Activated effector memory CD4-positive, alpha-beta T cell treated with anti-CD3 and anti-CD28 coated beads, Interleukin-2, amount 50 U/mL, for 16 hours (primary cell): ENCODE data around the gene ZNF296.
A peak's percentile ranks its signal among the peaks of the same experiment; 100 is the strongest.
"Not testable (repeated sequence)": the region's sequence is repeated elsewhere in the genome, so short reads cannot be mapped to it uniquely, and the experiment has no call there.

Experiments used
- DNase-seq: peaks from one replicate; pipeline ENCODE4 v3.0.0-alpha.2; 2020

The ZNF296 gene

DNA sequence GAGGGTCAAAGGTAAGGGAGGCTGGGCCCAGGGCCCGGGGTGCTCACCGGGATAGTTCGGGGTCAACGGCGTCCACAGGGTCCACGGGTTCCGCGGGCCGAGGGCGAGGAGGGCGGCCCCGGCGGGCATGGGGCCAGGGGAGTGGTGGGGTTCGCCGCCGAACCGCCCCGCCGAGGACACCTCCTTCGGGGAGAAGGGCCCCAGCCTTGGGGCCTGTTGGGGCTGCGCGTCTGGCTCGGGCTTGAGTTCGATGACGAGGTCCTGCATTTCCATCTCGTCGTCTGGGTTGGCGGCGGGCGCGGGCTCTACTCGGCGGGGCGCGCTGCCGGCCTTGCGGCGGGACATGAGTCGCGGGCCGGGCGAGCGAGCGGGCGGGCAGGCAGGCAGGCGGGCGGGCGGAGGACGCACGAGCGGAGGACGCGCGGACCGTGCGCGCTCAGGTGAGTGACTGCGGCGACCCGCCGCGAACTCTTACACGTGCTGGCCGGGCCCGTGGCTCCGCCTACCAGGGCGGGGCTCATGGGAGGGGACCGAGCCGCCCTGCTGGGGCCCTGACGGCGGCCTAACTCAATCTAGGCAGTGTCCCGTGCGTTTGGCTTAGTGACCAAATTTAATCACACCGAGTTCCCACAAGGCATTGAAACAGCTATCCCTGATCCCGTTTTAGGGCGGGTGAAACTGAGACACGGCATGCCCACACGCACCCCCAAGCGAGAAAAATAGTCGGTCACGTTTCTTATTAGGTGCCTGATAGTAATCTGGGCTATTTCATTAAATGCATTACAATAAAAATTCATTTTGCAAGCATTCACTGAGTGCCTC, at the start of gene ZNF296:
ZNF296 (minus strand) TSS at position 450 of the 822 bp plus-strand sequence; CDS start at position 345, 105 bp downstream.
- DNase-seq, result peak; percentile 93

DNA sequence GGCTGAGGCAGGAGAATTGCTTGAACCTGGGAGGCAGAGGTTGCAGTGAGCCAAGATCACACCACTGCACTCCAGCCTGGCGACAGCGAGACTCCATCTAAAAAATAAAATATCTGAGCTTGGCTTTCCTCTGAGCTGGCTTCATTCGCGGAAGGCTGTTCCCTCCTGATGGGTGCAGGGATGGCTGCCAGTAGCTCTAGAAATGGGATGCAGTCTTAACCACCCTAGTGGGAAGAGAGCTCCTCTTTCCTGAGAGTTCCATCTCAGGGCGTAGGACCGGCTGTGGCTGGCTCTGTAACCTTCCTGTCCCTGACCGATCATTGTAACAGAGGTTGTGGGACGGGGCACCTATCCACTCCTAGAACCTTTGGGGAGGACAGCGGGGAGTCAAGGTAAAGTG, 49.1 kb upstream of the ZNF296 start:
- DNase-seq, result no peak

DNA sequence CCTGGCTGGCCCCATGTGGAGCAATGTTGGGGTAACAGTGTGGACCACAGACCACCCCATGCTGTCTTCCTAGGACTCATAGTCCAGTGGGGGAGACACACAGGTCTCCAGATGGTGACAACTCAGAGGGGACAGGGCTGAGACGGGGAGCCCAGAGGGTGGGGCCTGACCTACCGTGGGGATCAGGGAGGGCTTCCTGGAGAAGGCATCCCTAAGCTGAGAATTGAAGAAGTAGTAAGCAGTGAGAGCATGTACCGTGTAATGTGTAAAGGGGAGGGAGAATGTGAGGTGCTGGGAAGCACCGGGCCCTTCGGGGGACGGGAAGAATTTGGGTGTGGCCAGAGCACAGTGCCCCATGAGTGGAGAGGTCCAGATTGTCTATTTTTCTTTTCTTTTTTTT, 47.7 kb upstream of the ZNF296 start:
- DNase-seq, result no peak

DNA sequence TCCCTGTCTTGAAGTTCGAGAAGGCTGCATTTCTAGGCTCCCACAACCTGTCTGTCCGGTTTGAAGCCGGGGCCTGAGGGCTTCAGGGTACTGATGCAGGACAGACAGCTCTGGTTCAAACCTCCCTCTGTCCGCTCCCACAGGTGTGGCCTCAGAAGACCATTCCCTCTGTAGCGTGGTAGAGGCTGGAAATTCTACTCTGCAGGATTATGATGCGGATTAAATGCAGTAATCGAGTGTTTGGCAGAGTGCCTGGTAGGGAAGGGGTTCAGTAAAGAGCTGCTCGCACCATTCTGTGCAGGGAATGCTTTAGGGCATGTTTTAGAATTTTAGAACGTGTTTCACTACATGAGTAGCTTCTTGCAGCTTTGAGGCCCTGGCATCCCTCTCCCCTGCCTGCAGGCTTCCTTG, 47.2 kb upstream of the ZNF296 start:
- DNase-seq, result no peak

DNA sequence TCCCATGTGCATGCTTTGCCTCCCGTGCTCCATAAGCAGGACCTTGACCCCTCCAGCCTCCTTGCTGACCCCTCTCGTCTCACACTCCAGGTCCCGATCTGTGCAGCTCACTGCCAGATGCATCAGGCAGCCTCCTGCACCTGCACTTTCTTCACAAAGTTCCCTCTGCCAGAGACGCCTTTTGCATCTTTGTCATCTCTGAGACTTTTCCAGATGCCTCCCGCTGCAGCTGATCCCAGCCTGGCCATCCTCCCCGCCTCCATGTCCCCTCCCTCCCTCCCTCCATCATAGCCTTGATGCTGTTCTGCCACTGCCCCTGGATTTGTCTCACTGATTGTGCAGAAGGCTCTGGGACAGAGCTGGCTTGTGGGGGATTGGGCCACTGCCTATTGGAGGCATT, 46.6 kb upstream of the ZNF296 start:
- DNase-seq, result no peak

DNA sequence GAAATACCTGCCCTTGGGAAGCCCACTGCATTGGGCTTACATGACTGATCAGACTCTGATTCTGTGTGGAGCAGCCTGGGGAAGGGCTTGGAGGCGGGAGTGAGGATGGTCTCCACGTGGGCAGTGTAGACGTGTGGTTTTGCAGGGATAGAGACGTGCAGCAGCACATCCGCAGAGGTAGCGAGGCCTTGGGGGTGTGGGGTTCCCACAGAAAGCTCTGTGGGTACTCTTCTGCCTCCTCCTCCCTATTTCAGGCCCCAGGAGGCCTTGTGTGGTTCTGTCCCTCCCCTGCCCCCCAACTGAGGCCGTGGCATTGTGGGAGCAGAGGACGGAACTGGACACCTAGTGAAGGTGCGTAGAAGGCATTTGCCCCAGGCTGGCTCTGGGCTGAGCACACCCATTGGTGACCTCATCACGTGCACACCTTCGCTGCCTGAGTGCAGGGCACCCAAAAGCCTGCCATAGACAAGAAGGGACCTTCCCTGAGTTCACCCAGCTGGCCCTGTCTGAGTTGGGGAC, 45.6 kb upstream of the ZNF296 start:
- no peak for DNase-seq

DNA sequence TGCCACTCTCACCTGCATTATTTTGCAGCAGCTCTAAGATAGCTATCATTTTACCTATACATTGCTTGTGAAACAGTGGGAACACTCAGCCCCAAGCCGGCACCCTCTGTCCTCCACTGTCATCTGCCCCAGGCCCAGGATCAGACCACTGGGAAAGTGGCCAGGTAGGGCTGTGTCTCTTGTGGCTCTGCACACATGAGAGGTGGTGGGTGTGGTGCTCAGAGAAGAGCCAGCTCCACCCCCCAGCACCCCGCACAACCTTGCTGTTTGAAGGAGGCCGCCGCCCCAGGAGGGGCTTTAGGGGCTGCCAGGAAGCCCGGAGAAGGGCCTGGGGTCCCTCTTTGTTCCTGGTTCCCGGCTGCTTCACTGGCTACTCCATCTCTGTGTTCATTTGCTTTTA, 43.3 kb upstream of the ZNF296 start:
- DNase-seq, result no peak

DNA sequence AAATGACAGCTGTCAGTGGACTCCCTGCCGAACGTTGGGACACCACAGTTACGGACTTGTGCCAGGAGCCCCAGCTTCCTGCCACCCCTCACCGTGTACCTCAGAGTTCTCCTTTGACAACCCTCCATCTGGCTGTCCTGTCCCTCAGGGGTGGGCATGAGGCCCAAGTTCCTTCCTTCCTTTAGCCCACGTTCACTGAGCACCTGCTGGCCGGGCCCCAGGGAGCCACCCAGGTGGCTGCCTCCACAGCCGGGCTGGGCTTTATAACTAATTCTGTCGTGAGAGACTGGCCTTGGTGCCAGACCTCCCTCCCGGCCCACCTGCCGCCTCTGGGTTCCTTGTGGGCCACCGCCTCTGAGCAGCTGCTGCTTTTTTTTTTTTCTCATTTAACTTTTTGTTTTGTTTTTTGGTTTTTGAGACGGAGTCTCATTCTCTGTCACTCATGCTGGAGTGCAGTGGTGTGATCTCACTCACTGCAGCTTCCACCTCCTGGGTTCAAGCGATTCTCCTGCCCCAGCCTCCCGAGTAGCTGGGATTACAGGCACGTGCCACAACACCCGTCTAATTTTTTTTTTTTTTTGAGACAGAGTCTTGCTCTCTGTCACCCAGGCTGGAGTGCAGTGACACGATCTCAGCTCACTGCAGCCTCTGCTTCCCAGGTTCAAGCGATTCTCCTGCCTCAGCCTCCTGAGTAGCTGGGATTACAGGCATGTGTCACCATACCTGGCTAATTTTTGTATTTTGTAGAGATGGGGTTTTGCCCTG, 42.5 kb upstream of the ZNF296 start:
- not testable (repeated sequence) for DNase-seq

DNA sequence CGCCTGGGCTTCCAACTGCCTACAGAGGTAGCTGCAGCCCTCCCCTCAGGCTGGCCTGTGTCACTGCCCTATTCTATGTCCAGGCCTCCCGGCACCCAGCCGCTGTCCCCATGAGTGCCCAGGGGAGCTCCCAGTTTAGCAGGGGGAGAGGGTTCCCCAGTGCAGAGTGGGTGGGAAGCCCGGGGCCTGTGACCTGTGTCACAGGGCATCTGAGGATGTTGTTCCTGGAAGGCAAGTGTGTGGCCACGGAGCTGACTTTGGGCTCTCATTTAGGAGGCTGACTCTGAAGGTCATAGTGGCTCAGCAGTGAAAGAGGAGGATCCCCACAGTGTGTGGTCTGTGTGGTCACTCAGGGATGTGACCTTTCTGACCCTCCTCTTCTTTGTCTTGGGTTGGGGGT, 41.8 kb upstream of the ZNF296 start:
- no peak for DNase-seq

DNA sequence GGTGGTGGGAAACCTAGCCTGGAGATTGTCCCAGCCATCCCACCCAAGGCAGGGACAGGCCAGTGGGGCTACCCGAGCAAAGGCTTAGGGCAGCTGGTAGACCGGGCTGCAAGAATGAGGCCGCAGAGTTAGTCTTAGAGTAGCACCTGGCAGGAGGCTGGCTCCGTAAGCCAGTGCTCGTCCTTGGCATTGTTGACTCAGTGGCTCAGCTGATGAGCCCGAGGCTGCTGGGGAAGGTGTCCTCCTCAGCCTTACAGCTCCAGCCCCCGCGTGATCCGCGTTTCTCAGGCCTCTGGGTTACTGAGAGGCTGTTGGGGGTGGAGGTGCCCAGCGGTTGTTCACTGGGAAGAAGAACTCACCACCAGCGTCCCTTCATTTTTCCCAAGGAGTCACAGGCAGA, 41.4 kb upstream of the ZNF296 start:
- DNase-seq, result no peak

DNA sequence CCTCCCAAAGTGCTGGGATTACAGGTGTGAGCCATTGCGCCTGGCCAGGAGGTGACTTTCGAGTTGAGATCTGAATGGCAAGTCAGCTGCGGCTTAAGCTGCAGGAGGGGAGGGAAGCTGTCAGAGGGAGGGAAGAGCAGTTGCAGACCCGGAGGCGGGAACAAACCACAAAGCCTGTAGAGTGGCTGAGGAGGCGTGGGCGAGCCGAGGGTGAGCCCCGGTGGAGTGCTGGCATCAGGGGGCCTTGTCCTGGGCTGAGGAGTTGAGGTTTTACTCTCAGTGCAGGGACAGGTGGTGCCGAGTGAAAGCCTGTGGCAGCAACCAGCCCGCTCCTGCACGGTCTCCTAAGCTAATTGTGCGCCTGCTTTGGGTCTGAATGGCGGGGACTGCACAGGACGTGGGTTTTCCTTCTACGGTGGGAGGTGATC, 40.9 kb upstream of the ZNF296 start:
- DNase-seq, result peak; percentile 80

DNA sequence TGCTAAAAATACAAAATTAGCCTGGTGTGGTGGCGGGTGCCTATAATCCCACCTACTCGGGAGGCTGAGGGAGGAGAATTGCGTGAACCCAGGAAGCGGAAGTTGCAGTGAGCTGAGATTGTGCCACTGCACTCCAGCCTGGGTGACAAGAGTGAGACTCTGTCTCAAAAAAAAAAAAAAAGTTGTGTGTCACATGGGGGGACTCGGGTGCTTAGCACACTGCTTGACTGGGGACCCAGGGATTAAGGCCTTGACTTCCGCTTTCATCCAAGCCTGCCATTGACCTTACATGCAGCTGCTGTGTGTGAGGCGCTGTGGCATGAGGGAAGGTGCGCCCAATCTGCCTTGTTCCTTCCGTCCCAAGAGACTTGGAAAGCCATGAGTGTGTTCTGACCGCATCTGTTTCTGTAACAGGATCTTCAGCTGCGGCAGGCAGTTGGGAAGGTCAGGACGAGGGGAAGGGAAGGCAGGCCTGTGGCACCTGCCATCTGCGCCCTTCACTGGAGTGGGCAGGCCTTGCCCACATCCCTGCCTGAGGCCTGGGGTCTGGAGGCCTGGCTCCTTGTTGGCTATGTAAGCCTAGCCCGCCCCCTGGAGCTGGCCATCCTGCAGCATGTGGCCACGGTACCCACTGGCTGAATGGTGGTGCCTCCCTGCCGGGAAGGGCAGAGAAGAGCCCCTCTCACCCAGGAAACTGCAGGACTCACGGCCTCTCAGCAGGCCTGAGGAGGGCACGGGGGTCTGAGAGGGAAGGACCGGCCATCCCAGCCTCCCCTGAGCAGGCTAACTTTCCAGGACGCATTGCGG, 39.7 kb upstream of the ZNF296 start:
- DNase-seq, result no peak

DNA sequence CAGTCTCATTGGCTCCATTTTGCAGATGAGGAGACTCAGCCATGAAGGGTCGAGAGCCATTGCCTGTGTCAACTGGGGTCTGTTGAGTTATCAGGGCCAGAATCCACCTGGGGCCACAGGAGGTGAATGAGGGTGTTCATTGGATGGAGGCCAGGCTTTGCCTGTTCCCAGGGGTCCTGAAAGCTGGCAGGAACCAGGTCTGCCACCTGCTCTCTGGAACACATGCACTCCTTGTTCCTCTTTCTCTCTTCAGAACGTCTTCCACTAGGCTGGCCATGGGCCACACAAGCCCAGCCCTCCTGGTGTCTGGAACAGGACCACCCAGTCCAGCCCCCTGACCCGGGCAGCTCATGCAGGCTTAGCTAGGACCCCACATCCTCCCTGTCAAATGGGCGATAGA, 37.8 kb upstream of the ZNF296 start:
- no peak for DNase-seq

DNA sequence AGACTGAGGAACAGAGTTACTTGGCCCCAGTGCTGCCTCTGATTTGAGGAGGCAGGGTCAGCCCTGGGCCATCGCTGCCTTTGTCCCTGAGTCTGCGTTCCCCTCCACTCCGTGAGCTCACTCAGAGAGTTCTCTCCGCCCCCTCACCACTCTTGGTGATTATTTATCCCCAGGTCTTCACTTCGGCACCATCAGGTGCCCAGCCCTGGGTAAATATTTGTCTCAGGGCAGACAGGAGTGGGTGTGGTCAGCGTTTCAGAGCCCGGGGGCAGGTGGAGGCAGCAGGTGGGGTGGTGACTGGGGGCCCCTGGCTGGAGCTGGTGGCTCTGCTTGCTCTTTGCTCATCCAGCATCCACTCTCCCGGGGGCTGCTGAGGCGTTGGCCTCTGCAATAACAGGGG, 37.4 kb upstream of the ZNF296 start:
- DNase-seq, result no peak

DNA sequence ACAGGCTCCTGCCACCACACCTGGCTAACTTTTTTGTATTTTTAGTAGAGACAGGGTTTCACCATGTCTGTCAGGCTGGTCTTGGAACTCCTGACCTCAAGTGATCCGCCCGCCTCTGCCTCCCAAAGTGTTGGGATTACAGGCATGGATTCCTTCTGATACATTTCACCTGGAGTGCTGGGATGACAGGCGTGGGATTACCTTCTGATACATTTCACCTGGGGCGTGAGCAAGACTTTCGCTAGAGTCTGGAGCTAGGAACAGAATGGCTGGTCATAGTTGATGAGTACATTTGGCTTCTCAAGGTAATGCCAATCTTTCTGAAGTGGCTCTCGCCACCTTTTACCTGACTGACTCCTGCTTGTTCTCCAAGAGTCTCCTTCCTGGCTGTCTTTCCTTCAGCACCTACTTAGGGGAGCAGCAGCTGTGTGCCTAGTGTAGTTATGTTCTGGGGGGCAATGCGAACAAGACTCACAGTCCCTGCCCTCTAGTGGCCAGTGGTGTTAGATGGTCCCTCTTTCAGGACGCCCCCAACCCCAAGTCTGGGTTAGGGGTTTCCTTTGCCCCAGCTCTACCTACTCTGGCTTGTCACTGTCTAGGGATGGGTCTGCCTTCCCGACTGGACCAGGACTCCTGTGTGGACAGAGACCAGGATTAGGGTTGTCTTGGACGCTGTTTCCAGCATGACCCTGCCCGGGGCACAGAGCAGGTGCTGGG, 36.0 kb upstream of the ZNF296 start:
- no peak for DNase-seq

DNA sequence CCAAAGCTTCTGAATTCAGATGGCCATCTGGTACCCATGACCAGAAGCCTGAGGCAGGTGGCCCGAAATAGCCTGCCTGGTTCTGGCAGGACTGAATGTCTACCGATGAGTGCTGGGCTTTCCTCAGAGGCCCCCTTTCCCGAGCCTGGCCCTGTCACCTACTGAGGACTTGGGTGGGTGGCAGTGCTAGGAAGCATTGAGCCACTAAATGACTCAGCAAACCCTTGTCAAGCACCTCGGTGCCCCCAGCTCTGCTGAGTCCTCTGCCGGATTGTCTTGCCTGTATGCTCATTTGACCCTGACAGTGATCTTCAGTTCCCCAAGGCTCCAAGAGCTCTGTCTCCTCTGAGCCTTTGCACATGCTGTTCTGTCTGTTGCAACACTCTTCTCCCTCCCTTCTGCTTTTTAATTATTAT, 34.6 kb upstream of the ZNF296 start:
- no peak for DNase-seq

DNA sequence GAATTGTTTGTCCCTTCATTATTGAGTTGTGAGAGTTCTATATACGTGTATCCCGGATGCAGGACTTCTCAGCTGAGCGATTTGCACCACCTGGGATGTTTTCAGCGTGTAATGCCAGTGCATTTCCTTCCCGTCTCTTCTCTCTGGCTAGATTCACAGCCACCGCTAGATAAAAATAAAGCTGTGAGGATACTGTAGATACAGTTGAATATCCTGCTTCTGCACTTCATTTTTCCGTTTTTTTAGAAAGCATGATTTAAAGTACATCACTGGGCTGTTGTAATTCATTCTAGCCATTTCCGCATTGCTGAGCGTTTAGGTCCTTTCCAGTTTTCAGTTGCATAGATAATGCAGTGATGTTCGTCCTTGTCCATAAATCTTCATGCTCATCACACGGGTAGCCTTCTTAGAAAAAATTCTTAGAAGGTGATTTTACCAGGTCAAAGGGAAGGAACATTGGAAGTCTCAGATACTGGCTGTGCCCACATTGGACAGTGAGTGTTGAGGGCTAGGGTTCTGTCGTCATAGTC, 31.4 kb upstream of the ZNF296 start:
- no peak for DNase-seq

DNA sequence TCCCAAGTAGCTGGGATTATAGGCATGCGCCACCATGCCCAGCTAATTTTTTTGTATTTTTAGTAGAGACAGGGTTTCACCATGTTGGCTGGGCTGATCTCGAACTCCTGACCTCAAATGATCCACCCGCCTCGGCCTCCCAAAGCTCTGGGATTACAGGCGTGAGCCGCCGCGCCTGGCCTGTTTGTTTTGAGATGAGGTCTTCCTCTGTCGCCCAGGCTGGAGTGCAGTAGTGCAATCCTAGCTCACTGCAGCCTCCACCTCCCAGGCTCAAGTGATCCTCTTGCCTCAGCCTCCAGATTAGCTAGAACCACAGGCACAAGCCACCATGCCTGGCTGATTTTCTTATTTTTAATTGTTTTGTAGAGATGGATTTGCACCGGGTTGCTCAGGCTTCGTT, 30.1 kb upstream of the ZNF296 start:
- DNase-seq, result not testable (repeated sequence)

DNA sequence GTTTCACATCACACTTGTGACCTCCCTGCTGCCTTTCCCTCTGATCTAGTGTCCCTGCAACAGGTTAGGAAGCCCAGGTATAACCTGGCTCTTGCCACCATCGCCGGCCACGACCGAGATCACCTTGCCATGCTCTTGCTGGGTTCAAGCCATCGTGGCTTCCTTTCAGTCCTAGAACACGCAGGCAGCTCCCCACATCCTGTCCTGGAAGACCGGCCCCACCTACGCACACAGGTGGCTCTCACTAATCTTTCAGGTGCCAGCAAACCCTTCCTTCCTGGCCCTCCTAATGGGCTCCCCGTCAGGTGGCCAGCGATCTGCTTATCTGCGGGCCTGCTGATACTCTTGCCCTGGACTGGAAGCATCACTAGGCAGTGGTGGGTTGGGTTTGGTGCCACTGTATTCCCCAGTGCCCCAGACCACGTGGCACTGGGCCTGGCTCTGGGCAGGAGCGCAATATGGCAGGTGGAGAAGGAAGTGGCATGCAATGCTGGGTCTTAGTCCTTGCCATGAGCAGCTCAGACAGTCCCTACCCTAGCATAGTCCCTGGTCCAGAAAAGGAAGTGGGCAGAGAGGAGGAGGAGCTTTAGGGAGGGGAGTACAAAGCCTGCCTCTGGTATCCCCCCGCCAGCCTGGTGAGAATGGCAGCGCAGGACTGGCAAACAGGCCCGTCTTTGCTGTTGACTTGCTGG, 28.5 kb upstream of the ZNF296 start:
- no peak for DNase-seq

DNA sequence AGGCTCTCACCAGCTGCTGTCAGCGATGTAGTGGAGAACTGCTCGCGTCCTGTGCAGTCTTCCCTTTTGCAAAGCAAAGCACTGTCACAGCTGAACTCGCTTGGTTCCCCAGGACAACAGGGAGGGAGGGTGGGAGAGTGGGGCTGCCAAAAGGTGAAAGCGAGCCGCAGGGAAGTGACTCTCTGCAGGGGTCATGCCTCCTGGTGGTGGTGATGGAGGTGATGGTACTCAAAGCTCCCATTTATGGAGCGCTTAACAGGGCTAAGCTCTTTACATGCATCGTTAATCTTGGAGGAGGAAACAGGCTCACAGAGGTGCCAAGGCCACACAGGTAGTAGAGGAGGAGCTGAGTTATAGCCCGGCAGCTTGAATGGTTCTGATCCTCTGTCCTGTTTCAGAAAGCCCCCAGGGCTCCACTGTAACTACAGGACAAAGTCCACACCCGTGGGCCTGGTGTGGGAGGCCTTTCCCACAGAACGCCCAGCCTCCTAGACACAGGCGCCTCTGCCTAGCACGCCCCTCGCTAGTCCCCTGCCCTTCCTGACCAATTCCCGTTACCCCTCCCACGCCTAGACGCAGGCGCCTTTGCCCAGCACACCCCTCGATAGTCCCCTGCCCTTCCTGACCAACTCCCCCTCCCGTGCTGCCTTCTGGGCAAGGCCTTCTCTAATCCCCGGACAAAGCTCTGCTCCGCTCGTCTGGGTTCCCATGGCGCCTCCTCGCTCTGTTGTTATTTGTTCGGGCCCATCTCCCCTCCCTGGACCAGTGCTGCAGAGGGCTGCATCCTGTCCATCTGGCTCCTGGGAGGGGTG, 27.4 kb upstream of the ZNF296 start:
- no peak for DNase-seq

DNA sequence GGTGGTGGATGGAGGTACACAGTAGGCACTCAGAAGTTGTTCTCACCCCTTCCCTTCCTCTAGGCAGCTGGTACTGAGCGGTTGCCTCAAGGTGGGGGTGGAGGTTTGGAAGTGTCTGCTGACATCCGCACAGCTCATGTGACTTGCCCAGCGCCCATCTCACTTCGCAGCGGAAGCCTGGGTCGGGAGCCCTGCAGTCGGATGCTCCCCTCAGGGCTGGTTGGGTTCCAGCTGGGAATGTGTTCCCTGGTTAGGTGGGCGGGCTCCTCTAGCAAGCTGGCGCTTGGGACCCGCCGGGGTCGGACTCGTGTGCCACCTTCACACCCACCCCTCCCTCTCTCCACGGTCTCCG, 26.9 kb upstream of the ZNF296 start:
- peak; percentile 69 for DNase-seq
